GM18520 (cell line): ENCODE data around the gene LIPA.
"Not testable (repeated sequence)": the region's sequence is repeated elsewhere in the genome, so short reads cannot be mapped to it uniquely, and the experiment has no call there.

Experiments
- ATAC-seq: cut with Tn5 transposase; IDR thresholded peaks from one replicate; pipeline ENCODE4 v1.9.1; 2021; ENCODE audit not compliant: unreplicated experiment

Gene LIPA

DNA sequence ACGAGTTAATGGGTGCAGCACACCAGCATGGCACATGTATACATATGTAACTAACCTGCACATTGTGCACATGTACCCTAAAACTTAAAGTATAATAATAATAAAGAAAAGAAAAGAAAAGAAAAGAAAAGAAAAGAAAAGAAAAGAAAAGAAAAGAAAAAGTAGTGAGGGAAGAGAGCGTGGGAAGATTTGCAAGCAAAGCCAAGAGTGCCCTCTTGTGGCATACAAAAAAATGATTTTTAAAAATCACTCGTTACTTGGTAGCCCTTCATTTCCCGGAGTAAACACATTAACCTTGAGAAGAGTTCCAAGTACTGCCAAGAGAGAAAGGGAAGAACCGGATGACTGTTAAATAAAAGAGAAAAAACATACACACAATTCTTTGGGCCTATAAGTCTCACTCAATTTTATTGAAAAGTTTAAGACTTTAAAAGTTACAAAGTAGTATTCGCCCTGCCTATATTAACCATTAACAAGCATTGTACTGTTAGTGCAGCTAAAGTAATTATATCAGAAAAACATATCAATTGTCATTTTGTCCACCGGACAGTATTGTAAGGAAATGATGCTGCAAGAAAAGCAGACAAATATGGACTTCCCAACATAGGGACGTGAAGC is 38.3 kb downstream of the LIPA start:
- no peak for ATAC-seq

GRCh38 chr10:89210794-89211425 is 40.7 kb downstream of the LIPA start:
- ATAC-seq: no peak

DNA sequence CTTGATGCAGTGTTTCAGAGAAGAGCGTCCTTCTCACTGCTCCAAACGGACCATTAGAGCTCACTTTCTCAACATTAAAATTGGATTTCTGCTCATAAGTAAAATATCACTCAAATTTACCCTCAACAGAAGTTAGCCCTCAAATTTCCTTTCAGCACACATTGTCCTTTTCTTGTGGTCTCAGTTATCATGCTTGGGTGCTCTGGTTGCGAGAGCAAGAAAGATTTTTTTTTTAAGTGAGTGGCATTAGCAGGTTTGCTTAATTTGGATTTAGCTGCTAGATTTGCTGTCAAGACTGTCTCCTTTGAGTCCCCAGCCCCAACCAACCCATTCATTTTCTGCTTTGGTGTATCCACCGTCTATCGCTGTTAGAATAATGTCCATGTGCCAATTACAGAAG is 41.9 kb downstream of the LIPA start:
- no peak for ATAC-seq

DNA sequence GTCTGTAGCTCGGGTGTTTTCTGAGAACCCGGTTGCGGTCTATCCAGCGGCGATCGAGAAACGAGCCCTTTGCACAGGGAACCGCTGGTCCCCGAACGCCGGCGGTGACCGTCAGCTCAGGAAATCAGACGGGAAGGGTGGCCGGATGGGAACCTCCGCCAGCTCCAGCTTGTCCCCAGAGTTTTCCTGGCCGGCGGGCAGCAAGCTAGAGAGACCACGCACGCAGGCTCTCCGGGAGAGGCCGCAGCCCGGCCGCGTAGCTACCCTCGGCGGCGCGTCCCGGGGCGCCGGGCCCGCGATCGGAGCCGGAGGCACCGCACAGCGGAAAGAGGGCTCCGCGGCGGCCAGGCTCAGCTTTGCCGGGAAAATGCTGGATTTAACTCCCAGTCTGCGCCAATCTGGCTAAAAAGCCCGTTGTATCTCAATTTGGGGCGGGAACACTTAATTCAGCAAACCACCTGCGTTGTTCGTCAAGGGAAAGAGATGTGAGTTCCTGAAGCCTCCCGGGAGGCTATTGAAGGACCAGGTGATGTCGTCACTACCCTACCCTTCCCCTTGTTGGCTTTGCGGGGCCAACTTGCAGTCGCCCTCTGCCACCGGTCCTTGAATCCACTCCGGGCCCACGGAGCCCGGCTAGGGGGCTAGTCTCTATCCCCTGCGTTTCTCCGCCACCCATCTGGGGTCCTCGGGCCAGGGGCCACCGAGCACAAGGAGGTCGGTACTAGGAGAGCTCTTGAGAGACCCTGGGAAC is 43.6 kb downstream of the LIPA start:
- no peak for ATAC-seq

DNA sequence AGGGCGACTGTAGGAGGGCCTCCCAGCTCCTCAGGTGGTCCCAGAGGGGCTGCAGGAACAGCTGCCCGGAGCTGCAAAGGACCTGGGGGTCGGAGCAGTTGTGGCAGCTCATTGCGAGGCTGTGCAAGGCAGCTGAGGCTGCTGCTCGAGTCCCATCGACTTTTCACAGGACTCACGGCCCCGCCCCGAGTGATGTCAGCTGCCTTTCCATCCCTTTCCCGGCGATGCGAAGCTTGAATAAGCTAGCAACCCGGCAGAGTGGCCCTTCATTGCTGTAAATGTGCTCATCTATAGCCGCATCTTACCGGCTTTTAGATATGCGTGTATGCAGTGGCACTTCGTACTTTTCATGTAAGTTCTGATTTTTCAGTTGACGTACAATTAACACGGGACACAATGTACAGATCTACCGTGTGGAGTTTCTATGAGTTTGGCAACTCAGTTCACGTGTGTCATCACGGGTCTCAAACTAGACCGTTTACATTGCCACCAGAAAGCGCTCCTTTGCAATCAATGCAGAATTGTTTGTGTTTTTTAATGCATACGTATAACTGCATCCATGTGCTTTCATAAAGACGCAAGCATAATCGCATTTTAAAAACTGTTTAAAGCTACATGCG is 44.3 kb downstream of the LIPA start, which contains the start of gene CH25H:
TSS of gene CH25H (minus strand) at position 137 of the 620 bp plus-strand sequence. CDS start at position 112, 25 bp downstream.
- ATAC-seq: peak; percentile 34

DNA sequence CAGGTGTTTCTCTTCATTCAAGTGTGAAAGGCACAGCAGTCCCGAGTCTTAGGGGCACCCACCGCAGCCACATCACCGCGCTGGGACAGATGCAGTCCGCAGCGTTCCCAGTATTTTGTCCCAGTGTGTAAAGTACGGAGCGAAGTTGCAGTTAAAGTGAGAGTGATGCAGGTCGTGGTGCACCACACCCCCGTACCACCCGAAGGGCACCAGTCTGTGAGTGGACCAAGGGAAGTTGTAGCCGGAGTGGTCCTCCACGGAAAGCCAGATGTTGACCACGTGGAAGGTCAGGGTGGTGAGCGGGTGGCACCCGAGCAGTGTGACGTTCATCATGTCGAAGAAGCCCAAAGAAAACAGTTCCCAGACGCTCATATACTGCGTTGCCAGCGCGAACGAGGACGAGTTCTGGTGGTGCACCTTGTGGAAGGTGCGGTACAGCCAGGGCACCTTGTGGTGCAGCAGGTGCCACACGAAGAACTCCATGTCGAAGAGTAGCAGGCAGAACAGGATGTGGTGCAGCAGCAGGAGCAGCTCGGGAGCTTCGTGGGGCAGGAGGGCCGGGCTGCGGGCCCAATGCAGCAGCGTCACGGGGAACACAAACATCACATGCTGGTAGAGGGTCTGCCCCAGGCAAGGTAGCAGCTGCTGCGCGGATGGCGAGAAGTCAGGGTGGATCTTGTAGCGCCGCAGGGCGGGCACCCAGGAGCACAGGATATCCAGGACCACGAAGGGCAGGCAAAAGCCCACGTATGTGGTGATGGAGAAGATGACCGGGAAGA is 45.0 kb downstream of the LIPA start:
- ATAC-seq: peak; percentile 9

- no peak for ATAC-seq
Observed at GRCh38 chr10:89204621-89205185, 46.9 kb downstream of the LIPA start.

- no peak for ATAC-seq
Observed at GRCh38 chr10:89203237-89203636, 48.3 kb downstream of the LIPA start.

- no peak for ATAC-seq
Observed at GRCh38 chr10:89202033-89202425, 49.5 kb downstream of the LIPA start.

- ATAC-seq: no peak
Observed at GRCh38 chr10:89201345-89202032, 50.1 kb downstream of the LIPA start.

GRCh38 chr10:89197473-89197872 is 54.1 kb downstream of the LIPA start:
- ATAC-seq: no peak

DNA sequence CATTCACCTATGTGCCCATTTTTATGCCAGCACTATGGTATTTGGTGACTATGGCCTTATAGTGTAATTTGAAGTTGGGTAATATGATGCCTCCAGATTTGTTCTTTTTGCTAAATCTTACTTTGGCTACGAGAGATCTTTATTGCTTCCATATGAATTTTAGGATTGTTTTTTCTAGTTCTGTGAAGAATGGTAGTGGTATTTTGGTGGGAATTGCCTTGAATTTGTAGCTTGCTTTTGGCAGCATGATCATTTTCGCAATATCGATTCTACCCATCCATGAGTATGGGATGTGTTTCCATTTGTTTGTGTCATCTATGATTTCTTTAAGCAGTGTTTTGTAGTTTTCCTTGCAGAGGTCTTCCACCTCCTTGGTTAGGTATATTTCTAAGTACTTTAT is 60.3 kb downstream of the LIPA start:
- ATAC-seq: not testable (repeated sequence)

DNA sequence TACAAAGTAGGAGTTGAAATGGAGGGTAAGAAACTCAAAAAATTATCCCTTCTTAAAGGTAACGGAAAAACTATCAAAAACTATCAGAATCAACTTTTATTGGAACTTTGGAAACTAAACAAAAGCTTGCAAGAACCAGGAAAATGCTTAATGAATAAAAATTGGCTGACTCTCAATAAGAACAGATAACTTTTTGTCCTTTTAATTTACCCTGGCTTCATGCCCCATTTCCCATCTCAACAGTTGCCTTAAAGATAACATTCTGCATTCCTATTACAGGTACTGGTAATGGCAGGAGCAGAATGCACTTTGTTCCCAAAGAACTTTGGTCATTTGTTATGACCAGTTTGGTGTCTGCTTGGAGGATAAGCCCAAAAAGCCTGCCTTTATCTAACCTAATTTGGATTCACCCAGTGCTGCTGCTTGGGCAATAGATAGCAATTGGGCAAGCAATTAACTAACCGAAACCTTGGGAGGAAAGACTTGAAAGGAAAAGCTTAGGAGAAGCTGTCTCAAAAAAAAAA is 62.3 kb downstream of the LIPA start:
- ATAC-seq: no peak

DNA sequence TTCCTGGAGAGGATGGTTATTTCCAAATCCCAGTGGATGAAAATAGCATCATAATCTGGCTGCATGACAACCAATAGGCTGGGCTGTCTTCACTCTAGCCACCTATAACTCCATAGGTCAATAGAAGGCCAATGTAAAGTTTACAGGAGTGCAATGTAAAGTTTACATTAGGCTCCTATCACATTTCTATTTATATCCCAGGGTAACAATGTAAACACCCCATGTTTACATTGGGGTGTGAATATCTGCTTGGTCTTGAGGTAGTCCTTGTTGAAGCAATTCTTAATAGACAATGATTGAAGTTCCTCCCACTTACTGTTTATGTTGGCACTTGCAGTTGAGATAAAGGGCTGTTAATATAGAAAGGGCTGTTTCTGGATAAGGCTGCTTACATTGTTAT is 65.9 kb downstream of the LIPA start:
- ATAC-seq: no peak

GRCh38 chr10:89184638-89185037 is 66.9 kb downstream of the LIPA start:
- ATAC-seq: no peak

DNA sequence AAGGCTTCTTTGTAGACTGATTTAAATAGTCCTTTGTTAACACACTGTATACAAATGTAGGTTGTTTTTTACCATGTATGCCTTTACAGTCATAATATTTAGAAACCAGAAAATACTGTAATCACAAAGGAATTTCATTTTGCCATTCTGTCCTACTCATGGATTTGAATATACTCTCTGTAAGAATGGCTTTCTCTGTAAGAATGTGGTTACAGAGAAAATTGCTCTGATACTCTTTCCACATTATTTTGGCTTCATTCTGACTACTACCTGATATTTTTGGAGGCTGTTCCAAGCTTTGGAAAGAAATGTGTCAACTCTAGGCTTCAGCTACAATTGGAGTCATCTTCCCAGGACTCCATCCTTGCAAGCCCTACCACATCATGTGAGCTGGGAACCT is 68.0 kb downstream of the LIPA start:
- ATAC-seq: no peak

DNA sequence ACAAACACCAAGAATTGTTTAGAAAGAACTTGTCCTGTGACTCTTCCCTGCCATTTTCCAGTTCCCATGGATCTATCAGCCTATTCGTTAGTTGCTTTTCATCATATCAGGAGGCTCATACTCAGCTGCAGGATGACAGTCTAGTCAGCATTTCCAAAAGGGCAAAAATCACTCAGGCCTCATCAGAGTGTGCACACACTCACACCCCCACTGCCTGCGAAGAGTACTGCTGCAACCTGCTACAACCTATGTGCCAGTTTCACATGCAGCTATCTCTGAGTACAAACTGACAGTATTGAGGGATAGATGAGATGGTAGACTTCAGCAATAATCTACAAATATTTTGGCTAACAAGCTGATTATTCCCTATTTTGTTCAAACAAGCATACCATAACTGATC is 68.7 kb downstream of the LIPA start:
- ATAC-seq: no peak

DNA sequence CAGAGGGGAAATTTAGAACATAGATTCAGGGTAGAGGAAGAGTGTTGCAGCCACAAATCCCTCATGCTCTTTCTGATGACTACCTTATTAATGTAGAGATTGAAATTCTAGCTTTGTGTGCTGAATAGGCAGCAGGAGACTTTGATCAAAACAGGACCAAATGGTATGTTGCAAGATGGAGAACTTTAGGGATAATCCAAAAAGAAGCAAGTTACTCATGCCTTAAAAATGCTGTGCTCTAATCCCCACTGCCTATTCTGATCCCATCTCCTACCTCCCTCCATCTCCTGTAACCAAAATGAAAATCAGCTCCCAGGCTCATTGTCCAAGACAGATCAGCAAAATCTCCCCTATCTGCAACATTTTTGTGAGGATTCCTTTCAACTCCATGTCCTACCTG is 75.8 kb downstream of the LIPA start:
- ATAC-seq: no peak

DNA sequence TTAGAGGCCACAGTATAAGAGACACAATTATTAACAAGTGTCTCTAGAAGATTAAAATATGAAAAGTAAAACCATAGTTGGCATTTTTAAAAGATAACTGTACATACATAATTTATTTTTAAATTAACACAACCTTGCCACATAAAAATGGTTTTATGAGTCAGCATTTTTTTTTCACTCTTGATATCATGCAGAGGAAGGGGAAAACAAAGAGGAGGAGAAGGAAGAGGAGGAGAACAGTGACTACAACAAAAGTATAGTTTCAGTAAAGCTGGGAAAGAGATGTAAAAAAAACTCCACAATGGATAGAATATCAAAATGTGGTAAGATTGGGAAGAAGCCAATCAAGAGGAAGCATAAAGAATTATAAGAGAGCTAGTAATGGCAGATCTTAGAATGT is 78.5 kb downstream of the LIPA start:
- ATAC-seq: no peak

- no peak for ATAC-seq
Observed at GRCh38 chr10:89171996-89172395, 79.6 kb downstream of the LIPA start.
